Testis (tissue), 2 donors: Measurements from ENCODE around the gene LTBP1.

ENCODE experiments used
- POLR2A ChIP-seq: fragments of 450-650 bp; IDR thresholded peaks from one replicate; pipeline ENCODE4 v1.6.1; 2017; ENCODE audit warnings: antibody characterized with exemption, mild to moderate bottlenecking, moderate library complexity
- TF ChIP-seq, protein P1 (sequence below), 3 experiments: fragments of 450-650 bp in 2 of 3; fragments of 200-600 bp in 1 of 3; sonication (generic) in 1 of 3; IDR thresholded peaks; one replicate each; pipeline ENCODE4 v1.5.1; 2016 to 2019; ENCODE audit warnings: antibody characterized with exemption in 3 of 3, mild to moderate bottlenecking in 2 of 3, moderate library complexity in 1 of 3

DNA sequence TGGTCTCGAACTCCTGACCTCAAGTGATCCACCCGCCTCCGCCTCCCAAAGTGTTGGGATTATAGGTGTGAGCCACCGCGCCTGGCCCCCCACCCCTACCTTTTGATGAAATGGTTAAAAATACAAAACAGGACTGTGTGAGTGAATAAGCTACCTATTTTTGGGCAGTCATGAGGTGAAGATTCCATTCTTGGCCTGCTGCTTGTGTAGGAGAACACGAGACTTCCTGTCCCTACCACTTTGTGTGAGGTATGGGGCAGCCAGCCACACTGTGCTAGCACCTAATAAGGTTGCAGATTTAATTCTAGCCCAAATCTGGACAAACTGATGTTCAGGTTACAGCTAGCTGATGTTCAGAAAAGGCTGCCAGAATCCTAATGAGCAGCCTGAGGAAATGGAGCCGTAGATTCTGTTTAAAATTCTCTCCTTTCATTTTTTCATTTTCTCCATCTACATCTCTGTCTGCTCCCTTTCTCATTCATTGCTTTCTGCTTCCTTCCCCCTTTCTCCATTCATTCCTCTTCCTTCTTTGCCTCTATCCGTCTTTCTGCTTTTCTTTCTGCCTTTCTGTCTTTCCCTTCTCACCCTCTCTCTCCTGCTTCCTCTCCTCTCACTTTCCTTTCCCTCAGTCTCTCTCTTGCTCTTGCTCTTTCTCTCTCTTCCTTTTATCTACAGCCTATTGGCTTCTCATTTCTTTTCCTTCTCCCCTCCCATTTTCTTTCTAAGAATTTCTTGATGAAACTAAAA is 4.6 kb upstream of the LTBP1 start:
- TF ChIP-seq, protein P1, sequence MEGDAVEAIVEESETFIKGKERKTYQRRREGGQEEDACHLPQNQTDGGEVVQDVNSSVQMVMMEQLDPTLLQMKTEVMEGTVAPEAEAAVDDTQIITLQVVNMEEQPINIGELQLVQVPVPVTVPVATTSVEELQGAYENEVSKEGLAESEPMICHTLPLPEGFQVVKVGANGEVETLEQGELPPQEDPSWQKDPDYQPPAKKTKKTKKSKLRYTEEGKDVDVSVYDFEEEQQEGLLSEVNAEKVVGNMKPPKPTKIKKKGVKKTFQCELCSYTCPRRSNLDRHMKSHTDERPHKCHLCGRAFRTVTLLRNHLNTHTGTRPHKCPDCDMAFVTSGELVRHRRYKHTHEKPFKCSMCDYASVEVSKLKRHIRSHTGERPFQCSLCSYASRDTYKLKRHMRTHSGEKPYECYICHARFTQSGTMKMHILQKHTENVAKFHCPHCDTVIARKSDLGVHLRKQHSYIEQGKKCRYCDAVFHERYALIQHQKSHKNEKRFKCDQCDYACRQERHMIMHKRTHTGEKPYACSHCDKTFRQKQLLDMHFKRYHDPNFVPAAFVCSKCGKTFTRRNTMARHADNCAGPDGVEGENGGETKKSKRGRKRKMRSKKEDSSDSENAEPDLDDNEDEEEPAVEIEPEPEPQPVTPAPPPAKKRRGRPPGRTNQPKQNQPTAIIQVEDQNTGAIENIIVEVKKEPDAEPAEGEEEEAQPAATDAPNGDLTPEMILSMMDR (IDR thresholded peaks at IDR 0.05): no peak
- TF ChIP-seq POLR2A: no peak
